Endothelial cell of umbilical vein (primary cell): ENCODE measurements around the gene PRPF18. TPM values are rescaled to one million over a fixed set of nuclear protein-coding genes. Genes with fewer than 3 reads are reported as not detected.

ENCODE experiments used
- BruUV-seq: library from RNA; stranded (reverse); fragments of 400-500 nt; replicated peaks from 2 replicates; lab custom pipeline; 2021; lab: Mats Ljungman, UMichigan
- CTCF ChIA-PET: fragments of 300-600, 350-600 bp; sonication (Branson Sonifier 250); formaldehyde crosslinking; loops from one replicate; lab custom pipeline; 2021; ENCODE audit warnings: antibody characterized with exemption, inconsistent platforms; lab: Charles Lee
- POLR2A ChIA-PET: fragments of 300-600, 350-600 bp; sonication (Branson Sonifier 250); formaldehyde crosslinking; loops from one replicate; lab custom pipeline; 2021; ENCODE audit warnings: antibody characterized with exemption, inconsistent platforms; lab: Charles Lee
- DNase-seq: peaks from one replicate; pipeline ENCODE4 v3.0.0-alpha.2; 2011; ENCODE audit warnings: low read depth, low spot score
- FAIRE-seq: peaks from 2 replicates; lab custom pipeline; 2011; peaks lifted over from hg19 to GRCh38; lab: Jason Lieb, UNC
- H2AFZ ChIP-seq: 2 replicates; pipeline ENCODE4 v1.6.0; 2012; ENCODE audit warnings: low read depth, low read length, control low read depth, inconsistent platforms
- H3K27ac ChIP-seq: 2 replicates; pipeline ENCODE4 v1.5.1; 2011; ENCODE audit warnings: low read depth, mild to moderate bottlenecking, control low read depth, low read length, moderate library complexity; ENCODE audit not compliant: insufficient read depth
- H3K27me3 ChIP-seq, 2 experiments: 2 replicates each; pipeline versions ENCODE4 v1.6.0 to v1.6.1; 2011; ENCODE audit warnings: low read length in 2 of 2, mixed read lengths in 1 of 2; ENCODE audit not compliant: control insufficient read depth in 2 of 2, insufficient read depth in 2 of 2
- H3K36me3 ChIP-seq, 2 experiments: 2 replicates in 1 of 2; 3 replicates in 1 of 2; pipeline ENCODE4 v1.5.1; 2011; ENCODE audit warnings: low read length in 2 of 2, mild to moderate bottlenecking in 1 of 2, moderate library complexity in 1 of 2; ENCODE audit not compliant: control insufficient read depth in 2 of 2, insufficient read depth in 2 of 2; ENCODE audit errors: extremely low read depth in 1 of 2
- H3K4me1 ChIP-seq: 3 replicates; pipeline ENCODE4 v1.5.1; 2011; ENCODE audit warnings: mild to moderate bottlenecking, low read length; ENCODE audit not compliant: control insufficient read depth, insufficient read depth; ENCODE audit errors: extremely low read depth
- H3K4me2 ChIP-seq: 2 replicates; pipeline ENCODE4 v1.6.1; 2011; ENCODE audit warnings: low read length, control low read depth, mixed read lengths; ENCODE audit not compliant: insufficient read depth
- H3K4me3 ChIP-seq, 3 experiments: fragments of 200-600 bp in 1 of 3; sonication (generic), shearing (Covaris generic) in 1 of 3; replicated peaks in 1 of 3; 2 replicates each; pipeline ENCODE4 v1.5.1; 2011 to 2016; ENCODE audit warnings: control low read depth in 3 of 3, low read length in 3 of 3, mild to moderate bottlenecking in 2 of 3, inconsistent platforms in 1 of 3, low read depth in 1 of 3, moderate library complexity in 1 of 3; ENCODE audit not compliant: insufficient read depth in 1 of 3
- H3K79me2 ChIP-seq: 2 replicates; pipeline ENCODE4 v1.6.0; 2012; ENCODE audit warnings: low read length, inconsistent platforms; ENCODE audit not compliant: control insufficient read depth, insufficient read depth
- H3K9ac ChIP-seq: replicated peaks from 2 replicates; pipeline ENCODE3; 2011; ENCODE audit warnings: low read length, control low read depth; ENCODE audit not compliant: insufficient read depth; ENCODE audit errors: extremely low read depth
- H3K9me1 ChIP-seq: replicated peaks from 3 replicates; pipeline ENCODE4 v1.6.0; 2011; ENCODE audit warnings: mild to moderate bottlenecking, low read length; ENCODE audit not compliant: control insufficient read depth, insufficient read depth; ENCODE audit errors: extremely low read depth
- H3K9me3 ChIP-seq: replicated peaks from 2 replicates; pipeline ENCODE4 v1.5.1; 2012; ENCODE audit warnings: low read length, inconsistent platforms; ENCODE audit not compliant: control insufficient read depth, insufficient read depth
- H4K20me1 ChIP-seq: replicated peaks from 2 replicates; pipeline ENCODE3; 2011; ENCODE audit warnings: mild to moderate bottlenecking, low read length; ENCODE audit not compliant: control insufficient read depth, insufficient read depth; ENCODE audit errors: extremely low read depth
- CTCF ChIP-seq, 2 donors: IDR thresholded peaks; 1 replicate in 1 of 2; 2 replicates in 1 of 2; pipeline ENCODE4 v1.5.1; 2011; ENCODE audit warnings: low read length in 2 of 2, mild to moderate bottlenecking in 2 of 2, moderate library complexity in 2 of 2, control low read depth in 1 of 2, inconsistent platforms in 1 of 2, low read depth in 1 of 2; ENCODE audit not compliant: insufficient read depth in 1 of 2; ENCODE audit errors: extremely low read depth in 1 of 2
- EZH2 ChIP-seq: IDR thresholded peaks from 2 replicates; pipeline ENCODE4 v1.6.1; 2012; ENCODE audit warnings: borderline replicate concordance, low read depth, mild to moderate bottlenecking, moderate library complexity, low read length, inconsistent platforms; ENCODE audit not compliant: severe bottlenecking
- FOS ChIP-seq: IDR thresholded peaks from 2 replicates; pipeline ENCODE4 v1.6.1; 2011; ENCODE audit warnings: mild to moderate bottlenecking, low read length, moderate library complexity, borderline replicate concordance; ENCODE audit not compliant: insufficient read depth
- GATA2 ChIP-seq: IDR thresholded peaks from 2 replicates; pipeline ENCODE4 v1.7.0; 2011; ENCODE audit warnings: low read depth, mild to moderate bottlenecking, moderate library complexity, mixed read lengths, low read length; ENCODE audit not compliant: insufficient read length, insufficient read depth
- JUN ChIP-seq: IDR thresholded peaks from 2 replicates; pipeline ENCODE4 v1.6.1; 2011; ENCODE audit warnings: borderline replicate concordance, low read depth; ENCODE audit not compliant: insufficient read length, insufficient read depth
- MYC ChIP-seq: IDR thresholded peaks from one replicate; pipeline ENCODE4 v1.6.1; 2011; ENCODE audit warnings: mild to moderate bottlenecking, low read depth, low read length
- POLR2A ChIP-seq: IDR thresholded peaks from 2 replicates; pipeline ENCODE4 v1.6.1; 2012; ENCODE audit warnings: low read depth, mild to moderate bottlenecking, control low read depth, low read length
- POLR2AphosphoS5 ChIP-seq: IDR thresholded peaks from 2 replicates; pipeline ENCODE4 v1.6.1; 2012; ENCODE audit warnings: low read depth, mild to moderate bottlenecking, control low read depth, low read length, moderate library complexity; ENCODE audit not compliant: insufficient read depth
- dilution Hi-C: fragments of 300-500 bp; cut with MboI; formaldehyde crosslinking; loops from one replicate; pipeline ENCODE4 v1.15.0; 2019; ENCODE audit warnings: low sequenced_read_pairs; ENCODE audit not compliant: extremely low pct_ligation_motif_present
- intact Hi-C: fragments of 100-400 bp; cut with micrococcal nuclease; formaldehyde crosslinking; loops from one replicate; pipeline ENCODE4 v1.10.0; 2022
- polyA plus RNA-seq, 4 experiments: library from polyadenylated mRNA; depleted of rRNA in 3 of 4; stranded (reverse) in 3 of 4; unstranded in 1 of 4; fragments of >200 nt; gene quantifications; 2 replicates each; pipeline versions ENCODE4 v1.2.1 to v1.2.3, GENCODE V29; 2011 to 2012; ENCODE audit warnings: missing spikeins in 1 of 4
- total RNA-seq: library from RNA; stranded (reverse); gene quantifications from 2 replicates; pipeline ENCODE4 v1.2.3, GENCODE V29; 2021
- TF ChIP-seq, protein P1 (sequence below): IDR thresholded peaks from 2 replicates; pipeline ENCODE4 v1.6.1; 2011; ENCODE audit not compliant: insufficient read depth, insufficient read length

Gene PRPF18
- total and polyA plus RNA-seq, 2 donors (not counting 3 experiments of a cell fraction or from before 2014, with no cell fraction given), result 7.3 to 21.0 TPM

DNA sequence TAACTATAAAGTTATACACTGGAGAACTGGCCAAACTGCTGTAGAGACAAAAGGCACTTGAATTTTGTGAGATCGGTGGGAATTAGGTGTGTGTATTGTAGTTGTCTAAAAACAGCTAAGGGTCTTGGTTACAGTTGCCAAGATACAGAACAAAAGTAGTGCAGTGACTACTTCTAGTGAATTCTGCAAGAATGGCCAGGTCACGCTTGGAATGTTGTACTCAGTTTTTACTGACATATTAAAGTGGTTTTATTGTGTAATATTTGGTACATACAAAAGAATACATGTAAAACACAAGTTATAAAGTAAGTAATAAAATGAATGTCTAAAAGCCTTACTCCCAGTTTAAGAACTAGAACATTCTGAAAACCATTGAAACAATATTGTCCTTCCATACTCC lies 42.4 kb downstream of the PRPF18 start:
- no peaks in the 10 kb centered on the region for H3K9me3 ChIP-seq
- no peak for TF ChIP-seq POLR2AphosphoS5
- no peak for TF ChIP-seq EZH2
- TF ChIP-seq CTCF (IDR thresholded peaks at IDR 0.05; ENCODE audit: extremely low read depth in 1 of 2, insufficient read depth in 1 of 2, low read depth in 1 of 2, low read length in 2 of 2), result no peak
- TF ChIP-seq FOS, result no peak
- DNase-seq, result no peak
- H2AFZ ChIP-seq, result no peak overlapping the region
- no peak overlapping the region for H3K4me2 ChIP-seq
- H3K36me3 ChIP-seq, result peaks cover 4 to 6% of the 10 kb centered on the region in 2 experiments
- no peak overlapping the region for H3K4me3 ChIP-seq
- no peak overlapping the region for H3K27ac ChIP-seq
- FAIRE-seq, result no peak
- H3K79me2 ChIP-seq, result no peaks in the 10 kb centered on the region
- BruUV-seq, result no TSS peak
- no peaks in the 10 kb centered on the region for H3K4me1 ChIP-seq
- H3K27me3 ChIP-seq, result no peaks in the 10 kb centered on the region
- ChIA-PET POLR2A (no interaction called here), CTCF (no interaction called here)
- H3K9me1 ChIP-seq, result no peaks in the 10 kb centered on the region
- dilution Hi-C loops, result no loop called here
- intact Hi-C loops, result no loop called here
- H4K20me1 ChIP-seq, result no peaks in the 10 kb centered on the region
- no peak overlapping the region for H3K9ac ChIP-seq

DNA sequence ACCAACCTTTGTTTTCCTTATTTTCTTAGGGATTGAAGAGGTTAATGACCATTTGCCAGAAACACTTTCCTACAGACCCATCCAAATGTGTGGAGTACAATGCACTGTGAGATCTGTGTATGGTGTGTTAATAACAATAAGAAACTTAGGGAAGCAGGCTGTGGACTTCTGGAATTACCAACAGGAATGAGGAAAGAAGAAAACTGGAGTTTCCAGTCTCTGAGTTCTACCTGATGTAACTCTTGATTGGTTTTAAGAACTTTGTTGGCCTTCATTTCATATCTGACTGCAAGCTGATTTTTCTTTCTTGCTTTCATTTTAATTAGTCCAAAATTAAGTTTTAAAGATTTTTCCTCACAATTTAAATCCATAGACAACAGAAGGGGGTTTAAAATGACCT lies 43.5 kb downstream of the PRPF18 start:
- no peaks in the 10 kb centered on the region for H3K9me1 ChIP-seq
- ChIA-PET CTCF (no interaction called here), POLR2A (no interaction called here)
- H2AFZ ChIP-seq, result no peak overlapping the region
- H3K4me3 ChIP-seq, result no peak overlapping the region
- H3K79me2 ChIP-seq, result no peaks in the 10 kb centered on the region
- TF ChIP-seq JUN, result no peak
- TF ChIP-seq CTCF (IDR thresholded peaks at IDR 0.05; ENCODE audit: extremely low read depth in 1 of 2, insufficient read depth in 1 of 2, low read depth in 1 of 2, low read length in 2 of 2), result no peak
- no peak for TF ChIP-seq GATA2
- TF ChIP-seq, protein P1, sequence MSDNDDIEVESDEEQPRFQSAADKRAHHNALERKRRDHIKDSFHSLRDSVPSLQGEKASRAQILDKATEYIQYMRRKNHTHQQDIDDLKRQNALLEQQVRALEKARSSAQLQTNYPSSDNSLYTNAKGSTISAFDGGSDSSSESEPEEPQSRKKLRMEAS, result no peak
- no peak for TF ChIP-seq EZH2
- no peak for TF ChIP-seq POLR2AphosphoS5
- TF ChIP-seq POLR2A, result no peak
- TF ChIP-seq FOS, result no peak
- TF ChIP-seq MYC, result no peak
- H4K20me1 ChIP-seq, result no peaks in the 10 kb centered on the region
- H3K4me2 ChIP-seq, result no peak overlapping the region
- no peak for FAIRE-seq
- H3K4me1 ChIP-seq, result no peaks in the 10 kb centered on the region
- peaks cover 4 to 6% of the 10 kb centered on the region in 2 experiments for H3K36me3 ChIP-seq
- no peak overlapping the region for H3K27ac ChIP-seq
- intact Hi-C loops, result no loop called here
- H3K9me3 ChIP-seq, result no peaks in the 10 kb centered on the region
- dilution Hi-C loops, result no loop called here
- no peak for DNase-seq
- BruUV-seq, result no TSS peak
- no peaks in the 10 kb centered on the region for H3K27me3 ChIP-seq
- no peak overlapping the region for H3K9ac ChIP-seq
